ENCODE results near the gene LPAR1. TPM values are rescaled to one million over a fixed set of nuclear protein-coding genes. Genes with fewer than 3 reads are reported as not detected.

Gene LPAR1
- total RNA-seq, 4 donors from 2014 or later, result 25.1 to 93.0 (median 64.8) TPM

DNA sequence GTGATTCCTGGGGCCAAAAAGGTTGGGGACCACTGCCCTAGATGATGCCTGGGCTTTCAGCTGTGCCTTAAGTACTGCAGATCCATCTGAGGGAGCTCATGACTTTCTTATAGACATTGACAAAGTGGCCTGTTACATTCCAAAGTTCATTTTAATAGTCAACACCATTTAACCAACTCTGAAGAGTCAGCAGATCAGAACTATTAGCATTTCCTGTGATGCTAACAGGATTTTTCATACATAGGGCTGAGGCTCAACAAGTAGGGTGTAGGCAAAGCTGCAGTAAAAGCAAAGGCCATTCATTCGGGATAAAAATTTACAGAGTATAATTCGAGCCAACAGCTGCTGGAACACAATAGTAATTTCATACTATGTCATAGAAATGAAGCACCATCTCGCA is 105.4 kb downstream of the LPAR1 start:
- TF ChIP-seq, protein P1, sequence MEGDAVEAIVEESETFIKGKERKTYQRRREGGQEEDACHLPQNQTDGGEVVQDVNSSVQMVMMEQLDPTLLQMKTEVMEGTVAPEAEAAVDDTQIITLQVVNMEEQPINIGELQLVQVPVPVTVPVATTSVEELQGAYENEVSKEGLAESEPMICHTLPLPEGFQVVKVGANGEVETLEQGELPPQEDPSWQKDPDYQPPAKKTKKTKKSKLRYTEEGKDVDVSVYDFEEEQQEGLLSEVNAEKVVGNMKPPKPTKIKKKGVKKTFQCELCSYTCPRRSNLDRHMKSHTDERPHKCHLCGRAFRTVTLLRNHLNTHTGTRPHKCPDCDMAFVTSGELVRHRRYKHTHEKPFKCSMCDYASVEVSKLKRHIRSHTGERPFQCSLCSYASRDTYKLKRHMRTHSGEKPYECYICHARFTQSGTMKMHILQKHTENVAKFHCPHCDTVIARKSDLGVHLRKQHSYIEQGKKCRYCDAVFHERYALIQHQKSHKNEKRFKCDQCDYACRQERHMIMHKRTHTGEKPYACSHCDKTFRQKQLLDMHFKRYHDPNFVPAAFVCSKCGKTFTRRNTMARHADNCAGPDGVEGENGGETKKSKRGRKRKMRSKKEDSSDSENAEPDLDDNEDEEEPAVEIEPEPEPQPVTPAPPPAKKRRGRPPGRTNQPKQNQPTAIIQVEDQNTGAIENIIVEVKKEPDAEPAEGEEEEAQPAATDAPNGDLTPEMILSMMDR (IDR thresholded peaks at IDR 0.05), result no peak
- ATAC-seq (ENCODE audit: low FRiP score), result no peak
- no peak for DNase-seq (ENCODE audit: low spot score)

DNA sequence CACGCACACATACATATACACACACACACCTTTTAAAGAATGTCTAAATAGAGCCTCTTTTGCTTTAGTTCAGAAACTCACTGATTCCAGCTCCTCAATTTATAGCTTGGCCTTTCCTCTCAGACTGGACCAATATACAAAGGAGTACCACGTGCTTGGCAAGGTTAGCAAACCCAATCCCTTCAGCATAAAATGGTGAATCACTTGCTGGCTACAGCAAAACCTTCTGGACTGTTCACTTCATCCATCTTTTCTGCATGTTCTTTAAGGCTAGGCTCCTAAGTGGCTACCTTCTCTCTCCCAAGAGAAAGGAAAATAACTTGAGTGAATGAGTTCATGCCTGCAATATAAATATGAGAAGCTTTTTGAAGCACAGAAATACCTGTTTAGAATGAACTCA is 109.7 kb downstream of the LPAR1 start:
- ATAC-seq (ENCODE audit: low FRiP score), result no peak
- DNase-seq (ENCODE audit: low spot score), result no peak
- TF ChIP-seq, protein P1 (IDR thresholded peaks at IDR 0.05), result no peak

DNA sequence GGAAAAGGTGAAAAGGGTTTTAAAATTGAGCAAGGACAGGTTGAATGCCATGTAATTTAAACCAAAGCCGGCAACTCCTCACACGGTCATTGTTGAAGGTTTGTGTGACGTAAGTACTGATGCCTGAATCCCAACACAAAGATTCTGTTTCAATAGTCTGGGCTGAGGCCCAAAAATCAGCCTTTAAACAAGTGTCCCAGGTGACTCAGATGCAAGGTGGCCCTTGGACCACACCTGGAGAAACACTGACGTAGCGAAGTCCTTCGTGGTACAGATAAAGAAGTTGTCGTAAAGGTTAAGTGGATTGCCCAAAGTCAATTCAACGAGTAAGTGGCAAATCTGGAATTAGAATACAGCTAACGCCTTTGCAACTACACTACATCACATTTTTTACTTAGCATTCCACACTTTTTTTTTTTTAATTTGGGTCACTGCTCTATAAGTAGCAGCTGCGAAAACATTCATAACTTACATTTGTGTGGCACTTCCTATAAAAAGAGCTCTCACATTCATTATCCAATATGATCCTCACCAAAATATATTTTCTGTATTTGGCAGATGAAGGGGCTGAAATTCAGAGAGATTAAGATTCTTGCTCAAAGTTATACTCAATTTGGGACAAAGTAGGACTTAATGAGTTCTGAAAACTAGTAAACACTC is 111.3 kb downstream of the LPAR1 start:
- no peak for DNase-seq (ENCODE audit: low spot score)
- TF ChIP-seq, protein P1 (IDR thresholded peaks at IDR 0.05), result no peak
- no peak for ATAC-seq (ENCODE audit: low FRiP score)

DNA sequence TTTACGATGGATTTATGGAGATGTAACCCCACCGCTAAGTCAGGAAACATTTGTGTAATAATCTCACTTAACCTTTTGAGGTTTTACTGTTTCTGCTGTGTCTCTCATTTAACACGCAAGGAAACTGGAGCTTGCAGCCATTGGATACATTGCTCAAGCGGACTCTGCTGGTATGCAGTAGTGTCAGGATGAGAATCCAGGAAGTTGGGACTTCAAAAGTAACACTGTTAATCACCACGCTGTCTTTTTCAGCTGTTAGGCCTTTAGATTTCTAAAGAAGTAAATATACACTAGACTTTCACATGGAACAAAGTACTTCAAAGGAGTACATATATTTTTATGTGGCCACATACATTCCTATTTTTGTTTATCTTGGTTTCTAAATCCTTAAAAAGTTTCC is 114.7 kb downstream of the LPAR1 start:
- no peak for DNase-seq (ENCODE audit: low spot score)
- TF ChIP-seq, protein P1 (IDR thresholded peaks at IDR 0.05), result no peak
- no peak for ATAC-seq (ENCODE audit: low FRiP score)

DNA sequence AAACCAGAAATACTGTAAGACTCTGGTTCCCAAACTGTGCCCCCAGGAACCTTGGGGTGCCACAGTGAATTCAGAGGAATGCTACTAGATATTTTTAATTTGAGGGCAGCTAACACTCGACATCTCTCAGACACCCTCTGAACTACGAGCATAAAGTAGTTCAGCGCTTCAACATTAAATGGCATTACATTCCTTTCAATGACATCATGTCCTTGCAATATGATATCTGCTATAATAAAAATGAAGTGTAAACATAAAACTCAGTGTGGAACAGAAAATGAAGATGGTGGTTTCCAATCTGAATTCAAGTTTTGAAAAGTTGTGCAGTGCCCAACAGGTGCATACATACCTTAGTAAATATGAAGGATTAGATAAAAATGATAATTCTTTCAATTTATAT is 116.1 kb downstream of the LPAR1 start:
- TF ChIP-seq, protein P1 (IDR thresholded peaks at IDR 0.05), result no peak
- DNase-seq (ENCODE audit: low spot score) (no peak), ATAC-seq (ENCODE audit: low FRiP score) (no peak)

DNA sequence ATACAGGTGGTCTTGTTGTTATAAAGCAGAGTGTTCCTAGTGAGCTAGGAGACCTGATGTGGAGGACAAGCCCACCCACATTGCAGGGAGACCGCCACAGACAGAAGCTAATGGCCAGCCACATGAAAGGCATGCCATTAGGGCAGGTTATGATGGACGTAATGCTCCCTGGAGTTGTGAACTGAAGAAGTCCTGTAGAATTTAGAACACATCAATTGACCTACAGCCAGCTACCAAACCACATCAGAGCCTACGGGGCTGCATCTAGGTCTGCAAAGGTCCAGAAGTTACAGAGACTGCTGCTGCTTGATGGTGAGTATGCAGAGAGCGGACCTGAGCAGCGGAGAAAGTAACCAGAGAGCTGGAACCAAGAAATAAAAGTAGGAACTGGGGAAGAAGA is 116.6 kb downstream of the LPAR1 start:
- DNase-seq (ENCODE audit: low spot score) (no peak), ATAC-seq (ENCODE audit: low FRiP score) (no peak)
- TF ChIP-seq, protein P1 (IDR thresholded peaks at IDR 0.05), result no peak

DNA sequence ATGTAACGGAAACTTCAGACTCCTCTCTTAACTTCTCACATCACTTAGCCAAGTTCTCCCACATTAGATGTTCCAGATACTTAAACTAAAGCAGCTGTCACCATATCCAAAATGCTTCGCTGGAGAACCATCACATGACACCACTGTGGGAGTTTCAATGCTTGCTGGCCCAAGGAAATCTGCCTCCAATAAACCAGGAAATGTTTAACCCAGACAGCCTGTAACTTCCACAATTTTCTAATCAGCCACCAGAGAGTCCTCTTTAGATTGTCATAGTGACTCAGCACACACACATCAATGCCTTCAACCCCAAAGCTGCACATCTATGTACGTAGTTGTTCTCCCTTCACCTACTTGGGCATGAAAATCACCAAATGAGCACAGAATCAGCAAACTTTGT is 118.7 kb downstream of the LPAR1 start:
- DNase-seq (ENCODE audit: low spot score) (no peak), ATAC-seq (ENCODE audit: low FRiP score) (peak; percentile 28)
- TF ChIP-seq, protein P1 (IDR thresholded peaks at IDR 0.05), result no peak
